HL-60 (cell line): ENCODE measurements around the gene BBS9.

Experiments used
- CTCF ChIP-seq: IDR thresholded peaks from one replicate; pipeline ENCODE4 v1.5.1; 2011; ENCODE audit warnings: low read length, control low read depth, inconsistent platforms; ENCODE audit not compliant: insufficient read depth
- GABPA ChIP-seq: IDR thresholded peaks from 2 replicates; pipeline ENCODE4 v1.6.1; 2012; ENCODE audit warnings: low read depth
- POLR2AphosphoS5 ChIP-seq: IDR thresholded peaks from 2 replicates; pipeline ENCODE4 v1.6.1; 2012; ENCODE audit warnings: low read depth
- SPI1 ChIP-seq: IDR thresholded peaks from 2 replicates; pipeline ENCODE4 v1.6.1; 2012; ENCODE audit warnings: low read depth, mild to moderate bottlenecking, borderline replicate concordance
- TF ChIP-seq, protein P1 (sequence below): IDR thresholded peaks from 2 replicates; pipeline ENCODE4 v1.6.1; 2012; ENCODE audit warnings: low read depth; ENCODE audit not compliant: insufficient replicate concordance

- TF ChIP-seq POLR2AphosphoS5 (no peak), CTCF (no peak), SPI1 (no peak), GABPA (no peak)
- TF ChIP-seq, protein P1, sequence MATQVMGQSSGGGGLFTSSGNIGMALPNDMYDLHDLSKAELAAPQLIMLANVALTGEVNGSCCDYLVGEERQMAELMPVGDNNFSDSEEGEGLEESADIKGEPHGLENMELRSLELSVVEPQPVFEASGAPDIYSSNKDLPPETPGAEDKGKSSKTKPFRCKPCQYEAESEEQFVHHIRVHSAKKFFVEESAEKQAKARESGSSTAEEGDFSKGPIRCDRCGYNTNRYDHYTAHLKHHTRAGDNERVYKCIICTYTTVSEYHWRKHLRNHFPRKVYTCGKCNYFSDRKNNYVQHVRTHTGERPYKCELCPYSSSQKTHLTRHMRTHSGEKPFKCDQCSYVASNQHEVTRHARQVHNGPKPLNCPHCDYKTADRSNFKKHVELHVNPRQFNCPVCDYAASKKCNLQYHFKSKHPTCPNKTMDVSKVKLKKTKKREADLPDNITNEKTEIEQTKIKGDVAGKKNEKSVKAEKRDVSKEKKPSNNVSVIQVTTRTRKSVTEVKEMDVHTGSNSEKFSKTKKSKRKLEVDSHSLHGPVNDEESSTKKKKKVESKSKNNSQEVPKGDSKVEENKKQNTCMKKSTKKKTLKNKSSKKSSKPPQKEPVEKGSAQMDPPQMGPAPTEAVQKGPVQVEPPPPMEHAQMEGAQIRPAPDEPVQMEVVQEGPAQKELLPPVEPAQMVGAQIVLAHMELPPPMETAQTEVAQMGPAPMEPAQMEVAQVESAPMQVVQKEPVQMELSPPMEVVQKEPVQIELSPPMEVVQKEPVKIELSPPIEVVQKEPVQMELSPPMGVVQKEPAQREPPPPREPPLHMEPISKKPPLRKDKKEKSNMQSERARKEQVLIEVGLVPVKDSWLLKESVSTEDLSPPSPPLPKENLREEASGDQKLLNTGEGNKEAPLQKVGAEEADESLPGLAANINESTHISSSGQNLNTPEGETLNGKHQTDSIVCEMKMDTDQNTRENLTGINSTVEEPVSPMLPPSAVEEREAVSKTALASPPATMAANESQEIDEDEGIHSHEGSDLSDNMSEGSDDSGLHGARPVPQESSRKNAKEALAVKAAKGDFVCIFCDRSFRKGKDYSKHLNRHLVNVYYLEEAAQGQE: no peak
These were observed 505.2 kb downstream of the BBS9 start for GRCh38 chr7:33634606-33635005.
